ENCODE results near the gene KTN1.

KTN1 gene

GRCh38 chr14:55681096-55681495 is 101.1 kb downstream of the KTN1 start:
- DNase-seq (ENCODE audit: low read depth in 3 of 3) = no peak

- DNase-seq (ENCODE audit: low read depth in 3 of 3) = no peak
Observed at GRCh38 chr14:55684956-55685584, 105.1 kb downstream of the KTN1 start.

- no peak for DNase-seq (ENCODE audit: low read depth in 3 of 3)
Observed at GRCh38 chr14:55686713-55687112, 106.7 kb downstream of the KTN1 start.

- DNase-seq (ENCODE audit: low read depth in 3 of 3) = no peak
Observed at GRCh38 chr14:55688566-55688965, 108.6 kb downstream of the KTN1 start.

- no peak for DNase-seq (ENCODE audit: low read depth in 3 of 3)
Observed at GRCh38 chr14:55689981-55690871, 110.2 kb downstream of the KTN1 start.

- no peak for DNase-seq (ENCODE audit: low read depth in 3 of 3)
Observed at GRCh38 chr14:55691659-55692058, 111.7 kb downstream of the KTN1 start.

GRCh38 chr14:55693904-55694303 is 113.9 kb downstream of the KTN1 start:
- DNase-seq (ENCODE audit: low read depth in 3 of 3) = no peak

GRCh38 chr14:55697414-55697861 is 117.4 kb downstream of the KTN1 start:
- no peak for DNase-seq (ENCODE audit: low read depth in 3 of 3)

GRCh38 chr14:55698051-55698450 is 118.0 kb downstream of the KTN1 start:
- no peak for DNase-seq (ENCODE audit: low read depth in 3 of 3)

- DNase-seq (ENCODE audit: low read depth in 3 of 3) = no peak
Observed at GRCh38 chr14:55699131-55700057, 119.4 kb downstream of the KTN1 start.

- no peak for DNase-seq (ENCODE audit: low read depth in 3 of 3)
Observed at GRCh38 chr14:55701638-55702037, 121.6 kb downstream of the KTN1 start.

GRCh38 chr14:55702511-55702910 is 122.5 kb downstream of the KTN1 start:
- no peak for DNase-seq (ENCODE audit: low read depth in 3 of 3)

GRCh38 chr14:55704654-55705053 is 124.6 kb downstream of the KTN1 start:
- DNase-seq (ENCODE audit: low read depth in 3 of 3) = no peak

- DNase-seq (ENCODE audit: low read depth in 3 of 3) = no peak
Observed at GRCh38 chr14:55705651-55706364, 125.8 kb downstream of the KTN1 start.

GRCh38 chr14:55706365-55706684 is 126.3 kb downstream of the KTN1 start:
- DNase-seq (ENCODE audit: low read depth in 3 of 3) = no peak

- no peak for DNase-seq (ENCODE audit: low read depth in 3 of 3)
Observed at GRCh38 chr14:55706893-55707292, 126.9 kb downstream of the KTN1 start.

GRCh38 chr14:55707365-55707804 is 127.4 kb downstream of the KTN1 start:
- DNase-seq (ENCODE audit: low read depth in 3 of 3) = no peak

- DNase-seq (ENCODE audit: low read depth in 3 of 3) = no peak
Observed at GRCh38 chr14:55710506-55711041, 130.6 kb downstream of the KTN1 start.

GRCh38 chr14:55711175-55711811 is 131.3 kb downstream of the KTN1 start:
- DNase-seq (ENCODE audit: low read depth in 3 of 3) = no peak

GRCh38 chr14:55712491-55712890 is 132.5 kb downstream of the KTN1 start:
- DNase-seq (ENCODE audit: low read depth in 3 of 3) = no peak

- no peak for DNase-seq (ENCODE audit: low read depth in 3 of 3)
Observed at GRCh38 chr14:55713486-55713885, 133.5 kb downstream of the KTN1 start.
